ENCODE results near the gene MRPL12.

The MRPL12 gene

DNA sequence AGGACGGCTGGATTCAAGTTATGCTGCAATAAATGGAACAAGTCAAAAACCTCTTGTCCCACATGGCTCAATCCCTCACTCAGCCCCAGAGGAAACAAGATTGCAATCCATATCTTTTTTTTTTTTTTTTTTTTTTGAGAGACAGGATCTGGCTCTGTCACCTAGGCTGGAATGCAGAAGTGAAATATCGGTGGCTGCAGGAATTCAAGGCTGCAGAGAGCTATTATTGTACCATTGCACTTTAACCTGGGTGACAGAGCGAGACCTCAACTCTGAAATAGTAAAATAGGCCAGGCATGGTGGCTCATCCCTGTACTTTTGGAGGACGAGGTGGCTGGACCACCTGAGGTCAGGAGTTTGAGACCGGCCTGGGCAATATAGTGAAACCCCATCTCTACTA is 44.1 kb upstream of the MRPL12 start:
- H3K36me3 ChIP-seq (ENCODE audit: control insufficient read depth, insufficient read depth, low read length): no peaks in the 10 kb centered on the region
- H3K27ac ChIP-seq: no peak overlapping the region
- no peak overlapping the region for H2AFZ ChIP-seq
- TF ChIP-seq, protein P1, sequence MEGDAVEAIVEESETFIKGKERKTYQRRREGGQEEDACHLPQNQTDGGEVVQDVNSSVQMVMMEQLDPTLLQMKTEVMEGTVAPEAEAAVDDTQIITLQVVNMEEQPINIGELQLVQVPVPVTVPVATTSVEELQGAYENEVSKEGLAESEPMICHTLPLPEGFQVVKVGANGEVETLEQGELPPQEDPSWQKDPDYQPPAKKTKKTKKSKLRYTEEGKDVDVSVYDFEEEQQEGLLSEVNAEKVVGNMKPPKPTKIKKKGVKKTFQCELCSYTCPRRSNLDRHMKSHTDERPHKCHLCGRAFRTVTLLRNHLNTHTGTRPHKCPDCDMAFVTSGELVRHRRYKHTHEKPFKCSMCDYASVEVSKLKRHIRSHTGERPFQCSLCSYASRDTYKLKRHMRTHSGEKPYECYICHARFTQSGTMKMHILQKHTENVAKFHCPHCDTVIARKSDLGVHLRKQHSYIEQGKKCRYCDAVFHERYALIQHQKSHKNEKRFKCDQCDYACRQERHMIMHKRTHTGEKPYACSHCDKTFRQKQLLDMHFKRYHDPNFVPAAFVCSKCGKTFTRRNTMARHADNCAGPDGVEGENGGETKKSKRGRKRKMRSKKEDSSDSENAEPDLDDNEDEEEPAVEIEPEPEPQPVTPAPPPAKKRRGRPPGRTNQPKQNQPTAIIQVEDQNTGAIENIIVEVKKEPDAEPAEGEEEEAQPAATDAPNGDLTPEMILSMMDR (IDR thresholded peaks at IDR 0.05): no peak
- no peak overlapping the region for H3K4me3 ChIP-seq (ENCODE audit: low read depth, low read length)
- no peaks in the 10 kb centered on the region for H3K4me1 ChIP-seq
- H3K4me2 ChIP-seq (ENCODE audit: low read length): no peak overlapping the region
- H3K9ac ChIP-seq: no peak overlapping the region
- no peaks in the 10 kb centered on the region for H3K27me3 ChIP-seq (ENCODE audit: control insufficient read depth, insufficient read depth, low read length)
- no peaks in the 10 kb centered on the region for H3K9me3 ChIP-seq (ENCODE audit: control insufficient read depth, low read length)
- H3K79me2 ChIP-seq: no peaks in the 10 kb centered on the region

DNA sequence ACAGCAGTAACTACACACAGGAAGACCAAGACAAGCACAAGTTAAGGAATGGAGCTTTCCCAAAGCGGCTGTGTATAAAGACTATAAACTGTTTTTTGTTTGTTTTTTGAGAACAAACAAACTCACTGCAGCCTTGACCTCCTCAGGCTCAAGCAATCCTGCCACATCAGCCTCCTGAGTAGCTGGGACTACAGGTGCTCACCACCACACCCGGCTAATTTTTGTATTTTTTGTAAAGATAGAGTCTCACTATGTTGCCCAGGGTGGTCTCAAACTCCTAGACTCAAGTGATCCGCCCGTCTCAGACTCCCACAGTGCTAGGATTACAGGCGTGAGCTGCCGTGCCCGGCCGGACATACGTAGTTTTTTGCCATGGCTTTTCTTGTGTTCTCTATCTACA is 42.7 kb upstream of the MRPL12 start:
- Histone ChIP-seq H3K4me1 (peaks cover under 1% of the 10 kb centered on the region), H3K4me3 (ENCODE audit: low read depth, low read length) (no peak overlapping the region), H2AFZ (no peak overlapping the region), H3K9ac (no peak overlapping the region), H3K27ac (no peak overlapping the region), H3K79me2 (no peaks in the 10 kb centered on the region), H3K27me3 (ENCODE audit: control insufficient read depth, insufficient read depth, low read length) (no peaks in the 10 kb centered on the region), H3K4me2 (ENCODE audit: low read length) (no peak overlapping the region), H3K36me3 (ENCODE audit: control insufficient read depth, insufficient read depth, low read length) (no peaks in the 10 kb centered on the region), H3K9me3 (ENCODE audit: control insufficient read depth, low read length) (no peaks in the 10 kb centered on the region)
- TF ChIP-seq, protein P1 (IDR thresholded peaks at IDR 0.05): no peak

DNA sequence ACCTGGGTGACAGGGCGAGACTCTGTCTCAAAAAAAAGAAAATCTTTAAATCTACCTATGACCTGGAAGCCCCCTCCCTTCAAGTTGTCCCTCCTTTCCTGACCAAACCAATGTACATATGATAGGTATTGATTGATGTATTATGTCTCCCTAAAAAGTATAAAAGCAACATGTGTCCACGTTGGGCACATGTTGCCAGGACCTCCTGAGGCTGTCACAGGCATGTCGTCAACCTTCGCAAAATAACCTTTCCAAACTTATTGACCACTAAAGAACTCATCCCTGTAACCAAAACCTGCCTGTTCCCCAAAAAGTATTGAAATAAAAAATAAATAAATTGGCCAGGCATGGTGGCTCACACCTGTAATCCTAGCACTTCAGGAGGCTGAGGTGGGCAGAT is 41.2 kb upstream of the MRPL12 start:
- no peak overlapping the region for H2AFZ ChIP-seq
- H3K4me2 ChIP-seq (ENCODE audit: low read length): no peak overlapping the region
- H3K79me2 ChIP-seq: no peaks in the 10 kb centered on the region
- TF ChIP-seq, protein P1 (IDR thresholded peaks at IDR 0.05): no peak
- no peak overlapping the region for H3K27ac ChIP-seq
- no peaks in the 10 kb centered on the region for H3K27me3 ChIP-seq (ENCODE audit: control insufficient read depth, insufficient read depth, low read length)
- no peak overlapping the region for H3K9ac ChIP-seq
- H3K4me1 ChIP-seq: peaks cover 6% of the 10 kb centered on the region
- no peaks in the 10 kb centered on the region for H3K9me3 ChIP-seq (ENCODE audit: control insufficient read depth, low read length)
- H3K36me3 ChIP-seq (ENCODE audit: control insufficient read depth, insufficient read depth, low read length): no peaks in the 10 kb centered on the region
- no peak overlapping the region for H3K4me3 ChIP-seq (ENCODE audit: low read depth, low read length)

DNA sequence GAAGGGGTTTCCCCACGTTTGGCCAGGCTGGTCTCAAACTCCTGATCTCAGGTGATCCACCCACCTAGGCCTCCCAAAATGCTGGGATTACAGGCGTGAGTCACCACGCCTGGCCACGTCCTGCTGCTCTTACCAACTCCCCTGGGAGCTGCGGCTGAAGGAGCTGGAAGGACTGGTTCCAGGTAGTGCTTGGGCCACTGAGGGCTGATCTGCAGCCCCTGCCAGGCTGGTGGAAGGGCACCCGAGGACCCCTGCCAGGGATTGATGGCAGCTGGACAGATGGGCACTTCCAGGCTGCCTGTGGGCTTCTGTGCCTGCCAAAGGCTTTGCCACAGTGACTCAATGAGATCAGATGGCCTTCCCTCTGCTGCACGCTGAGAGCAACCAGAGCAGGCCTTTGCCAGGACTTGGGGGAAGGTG is 39.1 kb upstream of the MRPL12 start:
- no peaks in the 10 kb centered on the region for H3K36me3 ChIP-seq (ENCODE audit: control insufficient read depth, insufficient read depth, low read length)
- H3K4me3 ChIP-seq (ENCODE audit: low read depth, low read length): no peak overlapping the region
- no peak overlapping the region for H3K9ac ChIP-seq
- TF ChIP-seq, protein P1 (IDR thresholded peaks at IDR 0.05): no peak
- no peak overlapping the region for H3K27ac ChIP-seq
- no peaks in the 10 kb centered on the region for H3K9me3 ChIP-seq (ENCODE audit: control insufficient read depth, low read length)
- H3K79me2 ChIP-seq: peaks cover 11% of the 10 kb centered on the region
- peaks cover 6% of the 10 kb centered on the region for H3K4me1 ChIP-seq
- no peak overlapping the region for H2AFZ ChIP-seq
- H3K27me3 ChIP-seq (ENCODE audit: control insufficient read depth, insufficient read depth, low read length): no peaks in the 10 kb centered on the region
- no peak overlapping the region for H3K4me2 ChIP-seq (ENCODE audit: low read length)

Measured in parathyroid adenoma (tissue), 2 donors.